Measurements from ENCODE around the gene AGTR1. TPM values are rescaled to one million over a fixed set of nuclear protein-coding genes. Genes with fewer than 3 reads are reported as not detected.

The AGTR1 gene
- polyA plus RNA-seq, 3 donors = not detected

- intact Hi-C loops (cut with micrococcal nuclease) = no loop called here
Observed at GRCh38 chr3:148718982-148719862, 21.5 kb downstream of the AGTR1 start.

DNA sequence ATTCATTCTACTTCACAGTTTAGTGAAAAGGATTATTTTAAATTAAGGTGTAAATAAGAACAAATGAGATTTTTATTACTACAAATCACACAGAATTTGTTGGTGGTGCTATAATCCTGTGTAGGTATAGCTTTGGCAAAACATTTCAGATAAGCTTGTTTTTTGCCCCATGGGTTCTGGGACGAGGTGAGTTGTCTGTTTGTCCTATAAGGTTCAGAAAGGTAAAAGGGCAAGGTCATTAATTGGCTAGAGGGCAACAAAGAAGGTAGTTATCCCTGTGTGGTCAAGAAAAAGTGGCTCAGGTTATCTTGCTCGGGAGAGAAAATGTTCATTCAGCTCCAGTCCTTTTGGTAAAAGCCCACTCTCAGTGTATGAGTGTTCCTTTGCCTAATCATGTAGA, 23.2 kb downstream of the AGTR1 start:
- no peaks in the 10 kb centered on the region for H3K9me3 Mint-ChIP-seq
- Histone ChIP-seq H2AFZ (ENCODE audit: insufficient read depth, low read depth, low read length, poor library complexity, severe bottlenecking) (no peak overlapping the region), H3K4me3 (replicated peaks in 1 of 3; ENCODE audit: low read depth in 2 of 3, low read length in 3 of 3) (no peak overlapping the region), H3K36me3 (replicated peaks in 1 of 2; ENCODE audit: control insufficient read depth in 1 of 2, insufficient read depth in 2 of 2, low read length in 2 of 2) (no peaks in the 10 kb centered on the region), H4K20me1 (ENCODE audit: insufficient read depth, low read length) (no peaks in the 10 kb centered on the region), H3K9ac (ENCODE audit: insufficient read depth, low read length, poor library complexity, severe bottlenecking) (no peak overlapping the region), H3K27me3 (ENCODE audit: control insufficient read depth in 2 of 2, insufficient read depth in 2 of 2, low read length in 2 of 2) (no peaks in the 10 kb centered on the region), H3K79me2 (ENCODE audit: insufficient read depth, low read length) (no peaks in the 10 kb centered on the region), H3K9me3 (replicated peaks in 1 of 2; ENCODE audit: control insufficient read depth in 1 of 2, insufficient read depth in 1 of 2, low read length in 2 of 2) (no peaks in the 10 kb centered on the region), H3K27ac (ENCODE audit: low read depth in 1 of 2, low read length in 2 of 2) (no peak overlapping the region), H3K4me1 (ENCODE audit: control insufficient read depth in 1 of 2, insufficient read depth in 2 of 2, low read length in 2 of 2) (no peaks in the 10 kb centered on the region), H3K4me2 (replicated peaks; ENCODE audit: extremely low read depth, low read length, poor library complexity, severe bottlenecking) (no peak overlapping the region)
- no peak overlapping the region for H3K4me3 Mint-ChIP-seq
- peaks cover 0 to 24% (median 2%) of the 10 kb centered on the region in 3 donors for H3K27me3 Mint-ChIP-seq (ENCODE audit: low read depth in 3 of 3)
- H3K36me3 Mint-ChIP-seq = no peaks in the 10 kb centered on the region
- H3K27ac Mint-ChIP-seq = no peak overlapping the region
- intact Hi-C loops (cut with micrococcal nuclease) = no loop called here
- WGBS (ENCODE audit: insufficient coverage) = 78% methylated on average over 1 of the region's 2 CpGs
- no peak for DNase-seq
- no peaks in the 10 kb centered on the region for H3K4me1 Mint-ChIP-seq
- no peak for TF ChIP-seq CTCF (IDR thresholded peaks at IDR 0.05)

More at GRCh38 chr3:148718982-148719862, 21.5 kb downstream of the AGTR1 start:
- Mint-ChIP-seq H3K4me1 (no peaks in the 10 kb centered on the region), H3K9me3 (no peaks in the 10 kb centered on the region), H3K27ac (no peak overlapping the region), H3K27me3 (ENCODE audit: low read depth in 3 of 3) (peaks cover 0 to 25% (median 2%) of the 10 kb centered on the region in 3 donors), H3K4me3 (no peak overlapping the region), H3K36me3 (no peaks in the 10 kb centered on the region)
- no peak overlapping the region for H3K4me3 ChIP-seq (replicated peaks in 1 of 3; ENCODE audit: low read depth in 2 of 3, low read length in 3 of 3)
- no peak for DNase-seq
- no peaks in the 10 kb centered on the region for H3K4me1 ChIP-seq (ENCODE audit: control insufficient read depth in 1 of 2, insufficient read depth in 2 of 2, low read length in 2 of 2)
- H3K27me3 ChIP-seq (ENCODE audit: control insufficient read depth in 2 of 2, insufficient read depth in 2 of 2, low read length in 2 of 2) = no peaks in the 10 kb centered on the region
- no peak overlapping the region for H3K27ac ChIP-seq (ENCODE audit: low read depth in 1 of 2, low read length in 2 of 2)
- no peak overlapping the region for H3K4me2 ChIP-seq (replicated peaks; ENCODE audit: extremely low read depth, low read length, poor library complexity, severe bottlenecking)
- no peak for TF ChIP-seq CTCF (IDR thresholded peaks at IDR 0.05)
- H3K36me3 ChIP-seq (replicated peaks in 1 of 2; ENCODE audit: control insufficient read depth in 1 of 2, insufficient read depth in 2 of 2, low read length in 2 of 2) = no peaks in the 10 kb centered on the region
- no peaks in the 10 kb centered on the region for H4K20me1 ChIP-seq (ENCODE audit: insufficient read depth, low read length)
- H2AFZ ChIP-seq (ENCODE audit: insufficient read depth, low read depth, low read length, poor library complexity, severe bottlenecking) = no peak overlapping the region
- no peaks in the 10 kb centered on the region for H3K9me3 ChIP-seq (replicated peaks in 1 of 2; ENCODE audit: control insufficient read depth in 1 of 2, insufficient read depth in 1 of 2, low read length in 2 of 2)
- H3K79me2 ChIP-seq (ENCODE audit: insufficient read depth, low read length) = no peaks in the 10 kb centered on the region
- H3K9ac ChIP-seq (ENCODE audit: insufficient read depth, low read length, poor library complexity, severe bottlenecking) = no peak overlapping the region
- WGBS (ENCODE audit: insufficient coverage) = 84% methylated on average over 4 of the region's 7 CpGs
